Sciatic nerve (tissue), 2 donors: ENCODE measurements around the gene SAP30L. TPM values are rescaled to one million over a fixed set of nuclear protein-coding genes. Genes with fewer than 3 reads are reported as not detected.
A peak's percentile ranks its signal among the peaks of the same experiment; 100 is the strongest.

Experiments used
- ATAC-seq: fragments of 200-7000 bp; cut with Tn5 transposase; one replicate; pipeline ENCODE4 v1.9.1; 2020; ENCODE audit warnings: mild to moderate bottlenecking, moderate library complexity
- DNase-seq: peaks from one replicate; pipeline ENCODE4 v3.0.0-alpha.2; 2020; ENCODE audit warnings: low spot score
- intact Hi-C: fragments of 100-400 bp; cut with DNase I; formaldehyde crosslinking; loops from one replicate; pipeline ENCODE4 v1.14.2; 2022
- total RNA-seq: library from RNA; stranded (reverse); fragmentation: NEBNext Ultra II Directional; extraction: Animal tissue kit (Norgen Biotek cat#: 25700); gene quantifications from one replicate; pipeline ENCODE4 v1.2.1, GENCODE V29; 2021
- donor health status: DM: no; HTN: no; CAD: no.
- donor health status: DM: no; HTN: no; CAD: no.

Gene SAP30L
- total RNA-seq, 1 donor from 2014 or later, result 41.8 TPM

DNA sequence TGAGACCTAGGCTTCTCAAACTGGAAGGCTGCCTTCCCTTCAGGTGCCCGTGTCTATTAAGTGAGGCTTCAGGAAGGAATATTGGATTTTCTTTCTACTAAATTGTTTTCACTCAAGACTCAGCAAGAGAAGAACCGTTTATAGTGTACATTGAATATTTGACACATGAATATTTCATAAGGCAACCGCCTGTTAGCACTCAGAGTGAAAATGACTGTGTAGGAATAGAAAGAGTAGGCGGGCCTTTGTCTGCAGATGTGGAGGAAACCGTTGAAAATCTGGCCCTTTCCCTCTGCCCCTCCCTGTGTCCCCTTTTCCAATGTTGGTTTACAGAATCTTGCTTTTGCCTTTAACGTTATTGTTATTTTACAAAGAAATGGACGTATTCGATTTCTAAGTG is 6.2 kb downstream of the SAP30L start:
- DNase-seq (no peak), ATAC-seq (no peak)
- intact Hi-C loops, result no loop called here

DNA sequence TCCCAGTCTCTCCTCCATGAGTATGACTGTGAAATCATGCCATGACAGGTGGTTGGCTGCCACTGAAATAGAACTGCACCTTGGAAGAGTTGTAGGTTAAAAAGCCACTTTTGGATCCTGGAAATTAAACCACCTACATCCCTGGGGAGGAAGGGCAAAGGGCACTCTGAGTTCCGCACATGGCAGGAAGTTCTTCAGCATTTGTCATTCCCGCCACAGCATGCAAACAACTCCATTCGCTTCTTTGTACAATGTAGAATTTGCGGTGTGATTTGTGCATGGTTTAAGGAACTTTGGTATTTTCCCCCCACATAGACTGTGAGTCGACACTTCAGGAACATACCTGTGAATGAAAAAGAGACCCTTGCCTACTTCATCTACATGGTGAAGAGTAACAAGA is 9.8 kb downstream of the SAP30L start:
- no peak for ATAC-seq
- intact Hi-C loops, result no loop called here
- no peak for DNase-seq

GRCh38 chr5:154456540-154456939 is 10.7 kb downstream of the SAP30L start:
- DNase-seq (no peak), ATAC-seq (no peak)
- intact Hi-C loops, result no loop called here

DNA sequence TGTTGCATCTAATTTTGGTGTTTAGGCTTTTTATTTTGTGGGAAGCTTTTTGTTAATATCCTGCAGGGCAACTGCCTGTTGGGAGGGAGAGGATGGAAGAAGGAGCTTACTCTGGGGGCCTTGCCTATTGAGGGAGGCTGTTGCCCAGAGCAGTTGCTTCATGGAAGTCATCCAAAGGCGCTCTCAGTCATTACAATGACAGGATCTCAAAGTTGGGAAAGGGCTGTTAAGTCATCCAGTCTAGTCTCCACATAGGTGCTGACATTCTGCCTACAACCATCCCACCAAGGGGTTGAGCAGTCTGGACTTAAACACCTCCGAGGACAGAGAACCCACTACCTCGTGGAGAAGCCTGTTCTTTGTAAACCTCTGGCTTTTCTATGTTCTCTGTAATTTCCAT is 13.2 kb downstream of the SAP30L start:
- ATAC-seq, result no peak
- intact Hi-C loops, result no loop called here

DNA sequence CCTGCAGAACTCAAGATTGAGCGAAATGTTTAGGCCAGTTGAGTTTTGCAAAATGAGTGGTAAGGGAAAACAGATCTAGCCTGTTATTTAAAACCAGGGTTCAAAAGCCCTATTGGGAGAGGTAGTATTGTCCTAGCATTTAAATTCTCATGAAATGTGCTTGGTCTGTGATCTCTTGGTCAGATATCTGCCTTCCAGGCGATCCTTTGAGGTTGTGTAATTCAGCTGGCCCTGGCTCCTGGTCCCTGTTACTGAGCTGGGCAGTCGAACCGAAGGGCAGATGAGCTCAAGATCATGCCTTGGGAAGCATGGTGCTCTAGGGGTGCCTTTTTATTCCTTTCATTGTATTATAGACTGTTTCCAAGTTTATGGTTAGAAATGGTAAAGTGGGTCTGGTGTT is 14.4 kb downstream of the SAP30L start:
- DNase-seq, result no peak
- intact Hi-C loops, result no loop called here
- no peak for ATAC-seq

More for the DNA sequence above, 13.2 kb downstream of the SAP30L start:
- no peak for DNase-seq

DNA sequence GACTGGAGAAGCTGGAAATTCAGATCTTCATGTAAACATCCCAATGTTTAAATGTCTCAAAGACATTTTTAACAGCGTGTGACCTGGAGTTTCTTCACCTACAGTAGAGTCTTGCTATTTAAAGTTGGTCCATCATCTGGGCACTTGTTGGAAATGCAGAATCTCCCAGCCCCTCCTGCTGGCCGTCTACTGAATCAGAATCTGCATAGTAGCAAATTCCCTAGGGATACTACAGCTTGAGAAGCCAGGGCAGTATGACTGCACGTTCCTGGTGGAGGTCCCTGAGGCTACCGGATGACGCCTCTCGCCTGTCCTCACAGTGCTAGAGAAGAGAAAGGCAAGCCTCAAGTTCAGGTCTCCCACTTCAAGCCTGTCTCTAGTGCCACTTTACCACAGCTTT is 15.7 kb downstream of the SAP30L start:
- no peak for ATAC-seq
- intact Hi-C loops, result no loop called here
- no peak for DNase-seq

- DNase-seq (no peak), ATAC-seq (no peak)
- intact Hi-C loops, result no loop called here
Measured at GRCh38 chr5:154464438-154464837, 18.6 kb downstream of the SAP30L start.

DNA sequence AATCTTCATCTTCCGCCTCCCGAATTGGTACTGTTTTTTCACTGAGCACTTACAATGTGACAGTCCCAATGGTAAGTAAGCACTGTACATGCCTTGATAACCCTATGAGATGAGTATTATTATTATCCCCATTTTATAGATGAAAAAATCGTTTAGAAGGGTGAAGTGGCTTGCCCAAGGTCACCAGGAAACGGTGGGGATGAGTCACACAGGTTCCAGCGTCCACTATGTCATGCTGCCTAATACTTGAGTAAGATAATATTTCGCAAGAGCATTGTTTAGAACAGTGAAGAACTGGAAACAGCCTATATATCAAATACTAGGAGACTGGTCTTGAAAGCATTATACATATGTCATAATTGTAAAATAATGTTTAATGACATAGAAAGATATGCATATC is 19.4 kb downstream of the SAP30L start:
- ATAC-seq (no peak), DNase-seq (no peak)
- intact Hi-C loops, result loop anchor here (5.0 kb wide), 1 partner anchor 147 kb away; no protein-coding TSS in a partner anchor

- intact Hi-C loops, result loop anchor here (5.0 kb wide), 1 partner anchor 146 kb away; no protein-coding TSS in a partner anchor
- ATAC-seq (no peak), DNase-seq (no peak)
Measured at GRCh38 chr5:154466147-154466546, 20.4 kb downstream of the SAP30L start.

DNA sequence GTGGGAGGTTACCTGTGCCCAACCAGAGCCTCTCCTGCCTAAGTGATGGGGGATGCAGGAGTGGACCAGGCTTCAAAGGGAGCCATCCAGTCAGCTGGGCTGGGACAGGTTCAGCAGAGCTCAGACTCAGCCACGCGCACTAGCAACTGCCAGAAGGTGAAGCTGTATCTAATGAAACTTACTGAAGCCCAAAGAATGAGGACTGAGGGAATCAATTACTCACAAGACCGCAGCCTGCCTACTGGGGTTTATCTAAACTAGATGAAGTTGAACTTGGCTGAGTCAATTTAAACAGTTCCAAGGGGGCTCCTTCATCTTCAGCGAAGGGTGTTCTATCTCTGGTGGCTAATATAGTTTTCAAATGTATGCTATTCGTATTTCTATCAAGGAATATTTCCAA is 20.9 kb downstream of the SAP30L start:
- ATAC-seq, result no peak
- intact Hi-C loops, result loop anchor here (5.0 kb wide), 1 partner anchor 146 kb away; no protein-coding TSS in a partner anchor
- DNase-seq, result no peak

- DNase-seq (peak; percentile 89), ATAC-seq (peak; percentile 91)
- intact Hi-C loops, result loop anchor here (5.0 kb wide), 1 partner anchor 144 kb away; no protein-coding TSS in a partner anchor
Measured at GRCh38 chr5:154467655-154468354, 22.0 kb downstream of the SAP30L start.

- intact Hi-C loops, result no loop called here
- ATAC-seq (no peak), DNase-seq (no peak)
Measured at GRCh38 chr5:154470137-154470536, 24.3 kb downstream of the SAP30L start.

GRCh38 chr5:154470947-154471870 is 25.4 kb downstream of the SAP30L start:
- intact Hi-C loops, result no loop called here
- DNase-seq (no peak), ATAC-seq (no peak)

- DNase-seq (no peak), ATAC-seq (no peak)
- intact Hi-C loops, result no loop called here
Measured at GRCh38 chr5:154472871-154473580, 27.2 kb downstream of the SAP30L start.

- DNase-seq (no peak), ATAC-seq (no peak)
- intact Hi-C loops, result no loop called here
Measured at GRCh38 chr5:154473581-154474283, 27.9 kb downstream of the SAP30L start.

- intact Hi-C loops, result no loop called here
- no peak for ATAC-seq
- DNase-seq, result no peak
Measured at GRCh38 chr5:154474396-154475334, 28.9 kb downstream of the SAP30L start.

DNA sequence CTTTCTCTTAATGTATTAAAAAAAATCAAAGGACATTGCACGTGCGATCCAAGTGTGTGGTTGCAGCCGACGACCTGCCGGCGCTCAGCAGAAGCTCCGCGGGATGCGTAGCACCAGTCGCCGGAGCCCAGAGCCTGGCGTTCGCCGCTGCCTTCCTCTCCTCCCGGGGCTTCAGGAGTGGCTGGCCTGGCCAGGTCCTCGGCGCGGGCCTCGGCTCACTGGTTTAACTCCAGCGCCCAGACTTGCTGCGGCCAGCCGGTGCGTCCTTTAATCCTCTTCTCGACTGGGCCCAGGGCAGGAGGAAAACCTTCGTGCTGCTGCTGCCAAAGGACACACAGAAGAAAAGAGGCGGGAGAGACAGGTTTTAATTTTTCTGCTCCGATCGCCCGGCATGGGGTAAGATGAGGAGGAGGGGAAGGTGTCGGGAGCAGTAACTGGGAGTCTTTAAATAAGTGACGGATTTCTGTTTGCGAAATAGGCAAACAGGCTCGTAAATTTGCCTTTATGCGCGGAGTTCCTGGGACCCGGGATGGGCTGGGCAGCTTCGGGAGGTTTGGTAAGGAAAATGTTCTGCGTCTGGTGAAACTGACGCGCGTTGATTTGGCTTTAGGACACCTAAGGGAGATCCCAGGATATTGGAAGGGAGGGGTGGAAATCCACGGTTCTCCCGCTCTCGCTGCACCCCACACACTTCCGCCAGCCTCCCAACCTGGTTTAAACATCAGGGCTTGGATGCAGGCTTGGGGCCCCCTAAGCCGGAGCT is 30.0 kb downstream of the SAP30L start:
- ATAC-seq, result no peak
- intact Hi-C loops, result no loop called here
- DNase-seq, result no peak
